Neural progenitor cell (in vitro differentiated cells): Measurements from ENCODE around the gene C1orf21.

ENCODE experiments used
- EZH2 ChIP-seq: fragments of 200-600 bp; sonication (generic); IDR thresholded peaks from 2 replicates; pipeline ENCODE4 v1.6.1; 2017; ENCODE audit warnings: antibody characterized with exemption, mild to moderate bottlenecking, moderate library complexity
- EZH2phosphoT487 ChIP-seq: fragments of 200-600 bp; sonication (generic); IDR thresholded peaks from 2 replicates; pipeline ENCODE4 v1.6.1; 2017; ENCODE audit warnings: antibody characterized with exemption
- TF ChIP-seq, protein P1 (sequence below): fragments of 200-600 bp; sonication (generic); IDR thresholded peaks from 2 replicates; pipeline ENCODE4 v1.5.1; 2017; ENCODE audit warnings: antibody characterized with exemption, mild to moderate bottlenecking

- TF ChIP-seq, protein P1, sequence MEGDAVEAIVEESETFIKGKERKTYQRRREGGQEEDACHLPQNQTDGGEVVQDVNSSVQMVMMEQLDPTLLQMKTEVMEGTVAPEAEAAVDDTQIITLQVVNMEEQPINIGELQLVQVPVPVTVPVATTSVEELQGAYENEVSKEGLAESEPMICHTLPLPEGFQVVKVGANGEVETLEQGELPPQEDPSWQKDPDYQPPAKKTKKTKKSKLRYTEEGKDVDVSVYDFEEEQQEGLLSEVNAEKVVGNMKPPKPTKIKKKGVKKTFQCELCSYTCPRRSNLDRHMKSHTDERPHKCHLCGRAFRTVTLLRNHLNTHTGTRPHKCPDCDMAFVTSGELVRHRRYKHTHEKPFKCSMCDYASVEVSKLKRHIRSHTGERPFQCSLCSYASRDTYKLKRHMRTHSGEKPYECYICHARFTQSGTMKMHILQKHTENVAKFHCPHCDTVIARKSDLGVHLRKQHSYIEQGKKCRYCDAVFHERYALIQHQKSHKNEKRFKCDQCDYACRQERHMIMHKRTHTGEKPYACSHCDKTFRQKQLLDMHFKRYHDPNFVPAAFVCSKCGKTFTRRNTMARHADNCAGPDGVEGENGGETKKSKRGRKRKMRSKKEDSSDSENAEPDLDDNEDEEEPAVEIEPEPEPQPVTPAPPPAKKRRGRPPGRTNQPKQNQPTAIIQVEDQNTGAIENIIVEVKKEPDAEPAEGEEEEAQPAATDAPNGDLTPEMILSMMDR, result no peak
- TF ChIP-seq EZH2phosphoT487, result no peak
- no peak for TF ChIP-seq EZH2
These were observed 132.0 kb downstream of the C1orf21 start for GRCh38 chr1:184518736-184519357.
